ENCODE measurements around the gene PTMS. TPM values are rescaled to one million over a fixed set of nuclear protein-coding genes. Genes with fewer than 3 reads are reported as not detected.
"Not testable (repeated sequence)": the region's sequence is repeated elsewhere in the genome, so short reads cannot be mapped to it uniquely, and the experiment has no call there.

The PTMS gene, protein sequence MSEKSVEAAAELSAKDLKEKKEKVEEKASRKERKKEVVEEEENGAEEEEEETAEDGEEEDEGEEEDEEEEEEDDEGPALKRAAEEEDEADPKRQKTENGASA
- polyA plus RNA-seq (ENCODE audit: insufficient read length in 10 of 10), result 100 to 1,000 TPM; 245 to 421 (median 350) TPM
- long read RNA-seq, donor 1, transcript PTMS-207 (5 exons, 1,150 nt), result major isoform, 61 of 125 reads
- long read RNA-seq, donor 1, partial matches to known transcripts, result 64 of 125 reads
- long read RNA-seq, donor 1, other reads (novel, unspliced or antisense), result 0 of 125 reads
- long read RNA-seq, donor 2, transcript PTMS-207 (5 exons, 1,150 nt), result major isoform, 46 of 106 reads
- long read RNA-seq, donor 2, partial matches to known transcripts, result 55 of 106 reads
- long read RNA-seq, donor 2, other reads (novel, unspliced or antisense), result 5 of 106 reads
- long read RNA-seq, donor 3, result 0 reads
- long read RNA-seq, donor 4, transcript PTMS-207 (5 exons, 1,150 nt), result major isoform, 70 of 99 reads
- long read RNA-seq, donor 4, partial matches to known transcripts, result 29 of 99 reads
- long read RNA-seq, donor 4, other reads (novel, unspliced or antisense), result 0 of 99 reads
- long read RNA-seq, donor 5, transcript PTMS-207 (5 exons, 1,150 nt), result major isoform, 104 of 272 reads
- long read RNA-seq, donor 5, partial matches to known transcripts, result 150 of 272 reads
- long read RNA-seq, donor 5, other reads (novel, unspliced or antisense), result 16 of 272 reads
- long read RNA-seq, donor 6, transcript PTMS-207 (5 exons, 1,150 nt), result major isoform, 85 of 162 reads
- long read RNA-seq, donor 6, partial matches to known transcripts, result 57 of 162 reads
- long read RNA-seq, donor 6, other reads (novel, unspliced or antisense), result 17 of 162 reads
- long read RNA-seq, donor 7, transcript PTMS-207 (5 exons, 1,150 nt), result major isoform, 61 of 105 reads
- long read RNA-seq, donor 7, partial matches to known transcripts, result 35 of 105 reads
- long read RNA-seq, donor 7, other reads (novel, unspliced or antisense), result 5 of 105 reads
- long read RNA-seq, donor 8, transcript PTMS-207 (5 exons, 1,150 nt), result major isoform, 53 of 101 reads
- long read RNA-seq, donor 8, partial matches to known transcripts, result 43 of 101 reads
- long read RNA-seq, donor 8, other reads (novel, unspliced or antisense), result 5 of 101 reads
- long read RNA-seq, donor 9, transcript PTMS-207 (5 exons, 1,150 nt), result major isoform, 10 of 44 reads
- long read RNA-seq, donor 9, partial matches to known transcripts, result 34 of 44 reads
- long read RNA-seq, donor 9, other reads (novel, unspliced or antisense), result 0 of 44 reads

- DNase-seq, result peak; percentile 90 to 95 (median 92)
Measured at GRCh38 chr12:6765634-6766581, at the start of gene PTMS. TSS of gene PTMS (plus strand) at chr12:6766363. CDS start at chr12:6766706, 343 bp downstream.

GRCh38 chr12:6716874-6717437, 49.2 kb upstream of the PTMS start:
- DNase-seq, result no peak

DNA sequence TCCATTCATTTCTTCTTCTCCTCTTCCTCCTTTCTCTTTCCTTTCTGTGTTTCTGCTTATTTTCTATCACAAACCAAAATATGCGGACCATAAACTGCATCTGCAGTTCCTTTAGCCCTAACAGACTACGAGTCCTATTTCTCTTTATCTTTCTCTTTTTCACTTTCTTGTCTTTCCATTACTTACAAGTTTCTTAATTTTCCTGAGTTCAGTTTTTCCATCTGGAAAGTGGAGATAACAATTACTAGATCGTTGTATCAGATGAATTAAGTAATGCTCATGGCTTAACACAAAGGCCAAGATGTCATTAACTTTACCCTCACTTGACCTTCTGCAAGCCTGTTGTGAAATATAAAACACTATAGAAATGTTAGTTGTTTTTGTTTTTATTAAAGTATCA, 43.3 kb upstream of the PTMS start:
- no peak for DNase-seq

GRCh38 chr12:6723607-6724408, 42.4 kb upstream of the PTMS start, which contains the start of gene COPS7A:
TSS of gene COPS7A (plus strand) at chr12:6724046. CDS start at chr12:6724657, 611 bp downstream.
- DNase-seq, result peak; percentile 97 to 99 (median 99)

GRCh38 chr12:6724409-6724797, 41.8 kb upstream of the PTMS start:
- no peak for DNase-seq

DNA sequence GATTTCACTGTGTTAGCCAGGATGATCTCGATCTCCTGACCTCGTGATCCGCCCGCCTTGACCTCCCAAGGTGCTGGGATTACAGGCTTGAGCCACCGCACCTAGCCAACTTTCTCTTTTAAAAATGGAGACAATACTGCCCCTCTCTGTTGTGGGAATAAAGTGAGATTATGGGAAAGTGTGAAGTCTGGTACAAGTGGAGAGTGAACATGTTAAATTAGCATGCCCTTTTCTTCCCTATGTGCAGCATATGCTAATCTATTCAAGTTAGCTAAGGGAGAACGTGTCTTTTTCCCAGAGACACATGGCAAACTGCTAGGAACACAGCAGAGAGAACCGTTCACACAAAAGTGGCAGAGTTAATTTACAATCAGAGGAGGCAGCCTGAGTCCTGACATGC, 40.8 kb upstream of the PTMS start:
- DNase-seq, result no peak

- DNase-seq, result no peak
Measured at GRCh38 chr12:6729186-6729585, 37.0 kb upstream of the PTMS start.

DNA sequence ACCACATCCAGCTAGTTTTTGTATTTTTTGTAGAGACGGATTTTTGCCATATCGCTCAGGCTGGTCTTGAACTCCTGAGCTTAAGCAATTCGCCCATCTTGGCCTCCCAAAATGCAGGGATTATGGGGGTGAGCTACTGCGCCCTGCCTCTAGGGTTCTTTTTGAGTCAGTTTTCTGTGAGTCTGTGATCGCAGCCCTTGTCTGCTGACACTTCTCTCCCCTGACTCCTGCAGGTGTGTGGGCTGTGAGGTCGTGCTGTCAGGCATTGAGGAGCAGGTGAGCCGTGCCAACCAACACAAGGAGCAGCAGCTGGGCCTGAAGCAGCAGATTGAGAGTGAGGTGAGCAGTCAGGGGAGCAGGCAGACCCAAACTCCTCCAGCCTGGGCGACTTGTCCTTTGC, 36.0 kb upstream of the PTMS start:
- DNase-seq, result no peak

GRCh38 chr12:6734506-6735387, 31.4 kb upstream of the PTMS start:
- DNase-seq, result no peak

- peak; percentile 25 to 71 (median 43) for DNase-seq
Measured at GRCh38 chr12:6735448-6736191, 30.5 kb upstream of the PTMS start.

DNA sequence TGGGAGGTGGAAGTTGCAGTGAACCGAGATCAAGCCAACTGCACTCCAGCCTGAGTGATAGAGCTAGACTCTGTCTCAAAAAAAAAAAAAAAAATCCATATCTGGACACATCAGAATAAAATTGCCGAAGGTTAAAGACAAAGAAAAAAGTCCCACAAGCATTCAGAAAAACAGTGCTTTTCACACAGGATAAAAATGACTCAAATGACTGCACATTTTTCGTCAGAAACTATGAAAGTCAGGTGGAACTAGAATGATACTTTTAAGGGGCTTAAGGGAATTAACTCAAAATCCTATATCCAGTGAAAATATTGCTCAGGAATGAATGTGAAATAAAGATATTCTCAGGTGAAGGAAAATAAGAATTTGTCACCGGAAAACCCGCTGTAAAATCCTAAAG, 29.4 kb upstream of the PTMS start:
- no peak for DNase-seq

DNA sequence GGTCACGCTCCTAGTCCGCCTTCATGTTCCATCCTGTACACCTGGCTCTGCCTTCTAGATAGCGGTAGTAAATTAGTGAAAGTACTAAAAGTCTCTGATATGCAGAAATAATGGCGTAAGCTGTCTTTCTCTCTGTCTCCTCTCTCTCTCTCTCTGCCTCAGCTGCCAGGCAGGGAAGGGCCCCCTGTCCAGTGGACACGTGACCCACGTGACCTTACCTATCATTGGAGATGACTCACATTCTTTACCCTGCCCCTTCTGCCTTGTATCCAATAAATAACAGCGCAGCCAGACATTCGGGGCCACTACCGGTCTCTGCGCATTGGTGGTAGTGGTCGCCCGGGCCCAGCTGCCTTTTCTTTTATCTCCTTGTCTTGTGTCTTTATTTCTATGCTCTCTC, 24.1 kb upstream of the PTMS start:
- not testable (repeated sequence) for DNase-seq

DNA sequence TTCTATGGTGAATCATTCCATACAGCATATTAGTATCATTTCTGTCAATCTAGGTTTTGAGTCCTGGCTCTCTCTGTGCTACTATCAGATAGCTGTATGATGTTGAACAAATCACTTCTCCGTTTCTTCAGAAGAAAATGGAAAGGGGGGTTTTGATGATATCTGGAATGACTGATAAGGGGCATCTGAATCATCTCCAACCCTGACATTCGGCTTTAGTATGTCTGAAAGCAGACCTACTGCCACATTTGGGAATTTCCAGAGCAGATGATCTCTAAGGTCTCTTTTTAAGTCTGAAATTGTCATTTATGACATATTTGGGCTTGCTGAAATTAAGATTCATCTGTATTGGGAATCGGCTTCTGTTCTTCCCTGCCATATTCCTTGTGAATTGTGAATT, 23.3 kb upstream of the PTMS start:
- DNase-seq, result no peak

DNA sequence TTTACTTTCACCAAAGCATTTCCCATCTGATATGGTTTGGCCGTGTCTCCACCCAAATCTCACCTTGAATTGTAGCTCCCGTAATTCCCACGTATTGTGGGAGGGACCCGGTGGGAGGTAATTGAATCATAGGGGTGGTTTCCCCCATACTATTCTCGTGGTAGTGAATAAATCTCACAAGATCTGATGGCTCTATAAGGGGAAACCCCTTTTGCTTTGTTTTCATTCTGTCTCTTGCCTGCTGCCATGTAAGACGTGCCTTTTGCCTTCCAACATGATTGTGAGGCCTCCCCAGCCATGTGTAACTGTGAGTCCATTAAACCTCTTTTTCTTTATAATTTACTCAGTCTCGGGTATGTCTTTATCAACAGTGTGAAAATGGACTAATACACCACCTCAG, 22.9 kb upstream of the PTMS start:
- DNase-seq, result not testable (repeated sequence)

GRCh38 chr12:6745741-6746525, 20.2 kb upstream of the PTMS start:
- peak in 1 of 3 donors; percentile 38 for DNase-seq

DNA sequence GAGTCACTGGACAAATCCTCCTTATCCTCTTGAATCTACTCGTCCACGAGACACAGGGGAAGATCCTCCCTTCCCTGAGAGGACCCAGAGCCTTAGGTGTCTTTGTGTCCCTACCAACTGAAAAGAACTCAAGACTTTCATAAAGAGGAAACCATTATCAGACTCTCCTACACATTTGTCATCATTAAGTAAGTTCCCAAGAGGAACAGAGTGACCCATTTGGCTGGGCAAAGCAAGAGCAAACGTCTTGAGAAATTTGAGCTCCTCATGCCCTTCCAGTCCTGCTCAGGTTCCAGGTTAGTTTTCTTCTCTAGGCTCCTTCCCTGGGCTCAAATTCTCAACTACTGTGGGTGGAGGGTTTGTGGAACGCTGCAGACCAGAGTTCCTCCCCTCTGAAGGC, 18.9 kb upstream of the PTMS start:
- no peak for DNase-seq

DNA sequence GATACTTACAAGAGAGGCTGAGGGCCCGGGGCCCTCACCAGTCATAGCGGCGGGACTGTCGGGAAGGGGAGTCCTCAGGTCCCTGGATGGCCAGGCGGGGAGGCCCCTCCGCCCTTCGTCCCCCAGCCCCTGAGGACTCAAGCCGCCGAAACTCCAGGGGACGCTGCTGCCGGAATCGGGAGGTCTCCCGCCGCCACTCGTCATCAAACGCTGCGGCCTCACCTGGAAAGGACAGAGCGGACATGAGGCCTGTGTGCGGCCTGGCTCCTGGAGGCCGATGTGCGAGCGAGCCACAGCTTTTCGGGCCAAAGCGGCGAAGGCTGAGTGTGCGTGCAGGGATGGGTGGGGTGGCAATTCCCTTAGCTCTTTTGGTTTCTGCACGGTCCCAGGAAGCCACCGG, 17.4 kb upstream of the PTMS start:
- no peak for DNase-seq

Measured in muscle of back (tissue), 13 donors.